ENCODE data around the gene PPFIA4.

- TF ChIP-seq POLR2A (IDR thresholded peaks at IDR 0.05) (no peak), CTCF (IDR thresholded peaks at IDR 0.05) (no peak)
Observed at GRCh38 chr1:202991112-202991511, 35.2 kb upstream of the PPFIA4 start.
